Muscle of leg (tissue), 11 donors: Measurements from ENCODE around the gene C6orf89. TPM values are rescaled to one million over a fixed set of nuclear protein-coding genes. Genes with fewer than 3 reads are reported as not detected.

ENCODE experiments used
- DNase-seq: peaks from one replicate; pipeline ENCODE4 v3.0.0; 2013
- H3K27ac ChIP-seq: one replicate; pipeline ENCODE4 v1.5.1; 2013; ENCODE audit warnings: mild to moderate bottlenecking, low read length, control low read depth
- H3K27me3 ChIP-seq: one replicate; pipeline ENCODE4 v1.6.1; 2013; ENCODE audit warnings: low read length; ENCODE audit not compliant: control insufficient read depth, insufficient read depth
- H3K36me3 ChIP-seq: one replicate; pipeline ENCODE4 v1.6.1; 2013; ENCODE audit warnings: low read length; ENCODE audit not compliant: control insufficient read depth, insufficient read depth
- H3K4me1 ChIP-seq: one replicate; pipeline ENCODE4 v1.6.1; 2013; ENCODE audit warnings: low read length; ENCODE audit not compliant: control insufficient read depth, insufficient read depth
- H3K4me3 ChIP-seq: one replicate; pipeline ENCODE4 v1.5.1; 2013; ENCODE audit warnings: low read length, control low read depth
- H3K9me3 ChIP-seq: replicated peaks from 2 replicates; pipeline ENCODE4 v1.6.1; 2013; ENCODE audit warnings: low read depth, low read length; ENCODE audit not compliant: control insufficient read depth
- WGBS: methylation state at CpG from one replicate; pipeline ENCODE4 v1.1.5; 2013; ENCODE audit warnings: missing lambda C conversion rate; ENCODE audit not compliant: insufficient coverage; 5-methylcytosine and 5-hydroxymethylcytosine counted together
- polyA plus RNA-seq, 8 donors: library from polyadenylated mRNA; unstranded; fragments of 120-200 nt; gene quantifications; one replicate each; pipeline versions ENCODE4 v1.2.1 to v1.2.3, GENCODE V29; 2013; ENCODE audit warnings: inconsistent platforms in 1 of 8, low replicate concordance in 1 of 8; ENCODE audit not compliant: insufficient read length in 8 of 8, insufficient read depth in 1 of 8
- total RNA-seq: library from RNA; stranded (reverse); fragments of 120-200 nt; gene quantifications from one replicate; pipeline ENCODE4 v1.2.4, GENCODE V29; 2013

Gene C6orf89
- total and polyA plus RNA-seq, 9 donors: 26.7 to 36.2 (median 32.2) TPM

- DNase-seq: no peak
- Histone ChIP-seq H3K4me1 (peaks cover 68% of the 10 kb centered on the region), H3K4me3 (no peak overlapping the region), H3K27me3 (peaks cover 20% of the 10 kb centered on the region), H3K9me3 (no peaks in the 10 kb centered on the region), H3K27ac (no peak overlapping the region), H3K36me3 (no peaks in the 10 kb centered on the region)
- WGBS: 60% methylated on average over 1 of the region's 2 CpGs
These were observed 44.0 kb upstream of the C6orf89 start for GRCh38 chr6:36841756-36842155.

GRCh38 chr6:36843170-36843569 lies 42.6 kb upstream of the C6orf89 start:
- peaks cover 66% of the 10 kb centered on the region for H3K4me1 ChIP-seq

GRCh38 chr6:36844232-36845170 lies 41.3 kb upstream of the C6orf89 start:
- Histone ChIP-seq H3K27me3 (peaks cover 5% of the 10 kb centered on the region), H3K36me3 (no peaks in the 10 kb centered on the region), H3K4me1 (peaks cover 67% of the 10 kb centered on the region), H3K9me3 (no peaks in the 10 kb centered on the region), H3K4me3 (no peak overlapping the region), H3K27ac (peak overlapping the region; percentile 79)
- 72% methylated on average over 7 of the region's 19 CpGs for WGBS
- DNase-seq: no peak

More at GRCh38 chr6:36843170-36843569, 42.6 kb upstream of the C6orf89 start:
- 81% methylated on average over 3 of the region's 4 CpGs for whole genome bisulfite sequencing
- H3K27me3 ChIP-seq: peaks cover 16% of the 10 kb centered on the region
- no peaks in the 10 kb centered on the region for H3K9me3 ChIP-seq
- no peak overlapping the region for H3K4me3 ChIP-seq
- no peak for DNase-seq
- H3K27ac ChIP-seq: peak overlapping the region; percentile 79
- H3K36me3 ChIP-seq: no peaks in the 10 kb centered on the region

GRCh38 chr6:36845233-36845632 lies 40.5 kb upstream of the C6orf89 start:
- H3K4me3 ChIP-seq: no peak overlapping the region
- peaks cover 2% of the 10 kb centered on the region for H3K27me3 ChIP-seq
- no peak for DNase-seq
- 94% methylated on average over 4 of the region's 4 CpGs for WGBS
- H3K36me3 ChIP-seq: no peaks in the 10 kb centered on the region
- H3K9me3 ChIP-seq: no peaks in the 10 kb centered on the region
- H3K27ac ChIP-seq: peak overlapping the region; percentile 79
- H3K4me1 ChIP-seq: peaks cover 71% of the 10 kb centered on the region

GRCh38 chr6:36847152-36847551 lies 38.6 kb upstream of the C6orf89 start:
- no peak overlapping the region for H3K27ac ChIP-seq
- peaks cover 60% of the 10 kb centered on the region for H3K4me1 ChIP-seq
- DNase-seq: no peak
- H3K4me3 ChIP-seq: no peak overlapping the region
- no peaks in the 10 kb centered on the region for H3K9me3 ChIP-seq
- 92% methylated on average over 2 of the region's 4 CpGs for WGBS
- no peaks in the 10 kb centered on the region for H3K36me3 ChIP-seq
- H3K27me3 ChIP-seq: no peaks in the 10 kb centered on the region

GRCh38 chr6:36847991-36848390 lies 37.8 kb upstream of the C6orf89 start:
- no peak overlapping the region for H3K27ac ChIP-seq
- no peaks in the 10 kb centered on the region for H3K36me3 ChIP-seq
- DNase-seq: no peak
- 88% methylated on average over 3 of the region's 6 CpGs for WGBS
- H3K4me1 ChIP-seq: peaks cover 60% of the 10 kb centered on the region
- H3K4me3 ChIP-seq: no peak overlapping the region
- H3K9me3 ChIP-seq: no peaks in the 10 kb centered on the region
- H3K27me3 ChIP-seq: no peaks in the 10 kb centered on the region

GRCh38 chr6:36848658-36849441 lies 36.9 kb upstream of the C6orf89 start:
- Histone ChIP-seq H3K4me3 (no peak overlapping the region), H3K27me3 (no peaks in the 10 kb centered on the region), H3K4me1 (peaks cover 56% of the 10 kb centered on the region), H3K36me3 (peaks cover 3% of the 10 kb centered on the region), H3K9me3 (no peaks in the 10 kb centered on the region), H3K27ac (peak overlapping the region; percentile 70)
- DNase-seq: peak; percentile 56
- WGBS: 5% methylated on average over 15 of the region's 26 CpGs

- no peak overlapping the region for H3K27ac ChIP-seq
These were observed 35.7 kb upstream of the C6orf89 start for GRCh38 chr6:36850021-36850420.

GRCh38 chr6:36851149-36851614 lies 34.6 kb upstream of the C6orf89 start:
- Histone ChIP-seq H3K36me3 (peaks cover 18% of the 10 kb centered on the region), H3K27me3 (no peaks in the 10 kb centered on the region), H3K27ac (no peak overlapping the region), H3K4me3 (no peak overlapping the region), H3K9me3 (no peaks in the 10 kb centered on the region), H3K4me1 (peaks cover 44% of the 10 kb centered on the region)
- WGBS: 25% methylated on average over 2 of the region's 3 CpGs
- peak; percentile 93 for DNase-seq

More at GRCh38 chr6:36850021-36850420, 35.7 kb upstream of the C6orf89 start:
- WGBS: 85% methylated on average over 4 of the region's 9 CpGs
- Histone ChIP-seq H3K36me3 (peaks cover 6% of the 10 kb centered on the region), H3K4me3 (no peak overlapping the region), H3K27me3 (no peaks in the 10 kb centered on the region), H3K4me1 (peaks cover 45% of the 10 kb centered on the region), H3K9me3 (no peaks in the 10 kb centered on the region)
- no peak for DNase-seq

GRCh38 chr6:36851626-36852025 lies 34.1 kb upstream of the C6orf89 start:
- 80% methylated on average over 2 of the region's 4 CpGs for WGBS
- Histone ChIP-seq H3K9me3 (no peaks in the 10 kb centered on the region), H3K4me1 (peaks cover 47% of the 10 kb centered on the region), H3K4me3 (no peak overlapping the region), H3K27me3 (no peaks in the 10 kb centered on the region), H3K36me3 (peaks cover 20% of the 10 kb centered on the region), H3K27ac (no peak overlapping the region)
- no peak for DNase-seq
